Astrocyte (in vitro differentiated cells and primary cell): ENCODE measurements around the gene FNDC3A. TPM values are rescaled to one million over a fixed set of nuclear protein-coding genes. Genes with fewer than 3 reads are reported as not detected.

Source experiments
- DNase-seq: peaks from one replicate; pipeline ENCODE4 v3.0.0-alpha.2; 2010; ENCODE audit warnings: low read depth
- FAIRE-seq: peaks from 2 replicates; lab custom pipeline; 2011; peaks lifted over from hg19 to GRCh38; lab: Jason Lieb, UNC
- H2AFZ ChIP-seq: 2 replicates; pipeline ENCODE4 v1.6.0; 2012; ENCODE audit warnings: low read depth, low read length, inconsistent platforms
- H3K27ac ChIP-seq: 2 replicates; pipeline ENCODE4 v1.5.1; 2011; ENCODE audit warnings: low read depth, low read length, inconsistent platforms
- H3K27me3 ChIP-seq: 2 replicates; pipeline ENCODE4 v1.6.0; 2011; ENCODE audit warnings: low read length, inconsistent platforms; ENCODE audit not compliant: insufficient read depth
- H3K36me3 ChIP-seq: 2 replicates; pipeline ENCODE4 v1.5.1; 2011; ENCODE audit warnings: low read length, inconsistent platforms; ENCODE audit not compliant: insufficient read depth
- H3K4me1 ChIP-seq: 2 replicates; pipeline ENCODE4 v1.5.1; 2011; ENCODE audit warnings: low read length, inconsistent platforms; ENCODE audit not compliant: insufficient read depth
- H3K4me2 ChIP-seq: 2 replicates; pipeline ENCODE4 v1.6.0; 2012; ENCODE audit warnings: low read length, inconsistent platforms
- H3K4me3 ChIP-seq: 2 replicates; pipeline ENCODE4 v1.5.1; 2011; ENCODE audit warnings: low read depth, mild to moderate bottlenecking, low read length, inconsistent platforms; ENCODE audit not compliant: insufficient read depth
- H3K79me2 ChIP-seq: 2 replicates; pipeline ENCODE4 v1.6.0; 2012; ENCODE audit warnings: mild to moderate bottlenecking, low read length, inconsistent platforms; ENCODE audit not compliant: insufficient read depth
- H3K9ac ChIP-seq: 2 replicates; pipeline ENCODE4 v1.6.0; 2012; ENCODE audit warnings: mild to moderate bottlenecking, low read length, inconsistent platforms
- H3K9me3 ChIP-seq: 2 replicates; pipeline ENCODE4 v1.5.1; 2012; ENCODE audit warnings: low read depth, mild to moderate bottlenecking, low read length, inconsistent platforms; ENCODE audit not compliant: insufficient read depth
- H4K20me1 ChIP-seq: 2 replicates; pipeline ENCODE4 v1.6.0; 2012; ENCODE audit warnings: low read length, inconsistent platforms; ENCODE audit not compliant: insufficient read depth
- H3K27ac Mint-ChIP-seq: one replicate; pipeline ENCODE4 v1.8.0; 2021; ENCODE audit warnings: mild to moderate bottlenecking, mixed read lengths; ENCODE audit not compliant: unreplicated experiment
- H3K27me3 Mint-ChIP-seq: one replicate; pipeline ENCODE4 v1.8.0; 2021; ENCODE audit warnings: low read depth, mixed read lengths; ENCODE audit not compliant: unreplicated experiment
- H3K36me3 Mint-ChIP-seq: one replicate; pipeline ENCODE4 v1.8.0; 2021; ENCODE audit warnings: low read depth, mixed read lengths; ENCODE audit not compliant: unreplicated experiment
- H3K4me1 Mint-ChIP-seq: one replicate; pipeline ENCODE4 v1.8.0; 2021; ENCODE audit warnings: low read depth, mixed read lengths; ENCODE audit not compliant: unreplicated experiment
- H3K4me3 Mint-ChIP-seq: one replicate; pipeline ENCODE4 v1.8.0; 2021; ENCODE audit warnings: mild to moderate bottlenecking, moderate library complexity, mixed read lengths; ENCODE audit not compliant: unreplicated experiment
- H3K9me3 Mint-ChIP-seq: one replicate; pipeline ENCODE4 v1.8.0; 2021; ENCODE audit warnings: mild to moderate bottlenecking, mixed read lengths; ENCODE audit not compliant: unreplicated experiment
- EZH2 ChIP-seq: IDR thresholded peaks from 2 replicates; pipeline ENCODE4 v1.6.1; 2012; ENCODE audit warnings: mild to moderate bottlenecking, low read length, inconsistent platforms; ENCODE audit not compliant: insufficient read depth
- total RNA-seq: library from RNA; stranded (reverse); gene quantifications from 2 replicates; pipeline ENCODE4 v1.2.1, GENCODE V29; 2021
- TF ChIP-seq, protein P1 (sequence below): IDR thresholded peaks from 2 replicates; pipeline ENCODE4 v1.5.1; 2011; ENCODE audit warnings: low read depth, mild to moderate bottlenecking, inconsistent platforms, low read length, moderate library complexity; ENCODE audit not compliant: insufficient read depth

Gene FNDC3A
- total RNA-seq, 1 donor from 2014 or later, result 82.6 TPM

DNA sequence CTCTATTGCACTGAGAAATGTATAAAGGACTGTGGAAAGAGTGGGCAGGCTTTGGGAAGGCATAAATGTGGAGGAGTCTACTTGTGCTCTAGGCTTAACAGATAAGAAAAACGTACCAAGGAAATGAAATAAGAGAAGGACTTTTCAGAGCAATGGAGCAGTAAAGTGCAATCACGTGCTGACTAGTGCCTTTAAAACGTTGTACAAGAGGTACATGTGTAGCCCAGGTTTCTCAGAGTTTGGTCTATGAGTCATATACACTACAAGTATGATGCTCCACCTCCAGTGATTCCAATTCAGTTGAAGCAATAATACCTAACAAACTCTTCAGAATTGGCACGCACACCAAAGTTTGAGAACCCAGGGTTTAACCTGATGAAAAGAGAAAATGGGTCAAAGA lies 13.4 kb upstream of the FNDC3A start:
- DNase-seq (peak; percentile 12), FAIRE-seq (no peak)
- Histone ChIP-seq H4K20me1 (no peaks in the 10 kb centered on the region), H3K27me3 (no peaks in the 10 kb centered on the region), H3K4me3 (no peak overlapping the region), H3K27ac (no peak overlapping the region), H3K36me3 (no peaks in the 10 kb centered on the region), H3K9me3 (no peaks in the 10 kb centered on the region), H3K79me2 (no peaks in the 10 kb centered on the region), H3K4me2 (no peak overlapping the region), H2AFZ (no peak overlapping the region), H3K4me1 (no peaks in the 10 kb centered on the region), H3K9ac (no peak overlapping the region)
- TF ChIP-seq, protein P1, sequence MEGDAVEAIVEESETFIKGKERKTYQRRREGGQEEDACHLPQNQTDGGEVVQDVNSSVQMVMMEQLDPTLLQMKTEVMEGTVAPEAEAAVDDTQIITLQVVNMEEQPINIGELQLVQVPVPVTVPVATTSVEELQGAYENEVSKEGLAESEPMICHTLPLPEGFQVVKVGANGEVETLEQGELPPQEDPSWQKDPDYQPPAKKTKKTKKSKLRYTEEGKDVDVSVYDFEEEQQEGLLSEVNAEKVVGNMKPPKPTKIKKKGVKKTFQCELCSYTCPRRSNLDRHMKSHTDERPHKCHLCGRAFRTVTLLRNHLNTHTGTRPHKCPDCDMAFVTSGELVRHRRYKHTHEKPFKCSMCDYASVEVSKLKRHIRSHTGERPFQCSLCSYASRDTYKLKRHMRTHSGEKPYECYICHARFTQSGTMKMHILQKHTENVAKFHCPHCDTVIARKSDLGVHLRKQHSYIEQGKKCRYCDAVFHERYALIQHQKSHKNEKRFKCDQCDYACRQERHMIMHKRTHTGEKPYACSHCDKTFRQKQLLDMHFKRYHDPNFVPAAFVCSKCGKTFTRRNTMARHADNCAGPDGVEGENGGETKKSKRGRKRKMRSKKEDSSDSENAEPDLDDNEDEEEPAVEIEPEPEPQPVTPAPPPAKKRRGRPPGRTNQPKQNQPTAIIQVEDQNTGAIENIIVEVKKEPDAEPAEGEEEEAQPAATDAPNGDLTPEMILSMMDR, result no peak
- no peak for TF ChIP-seq EZH2
- H3K4me3 Mint-ChIP-seq, result no peak overlapping the region
- no peaks in the 10 kb centered on the region for H3K9me3 Mint-ChIP-seq
- H3K4me1 Mint-ChIP-seq, result no peaks in the 10 kb centered on the region
- no peak overlapping the region for H3K27ac Mint-ChIP-seq
- H3K27me3 Mint-ChIP-seq, result no peaks in the 10 kb centered on the region
- H3K36me3 Mint-ChIP-seq, result no peaks in the 10 kb centered on the region

DNA sequence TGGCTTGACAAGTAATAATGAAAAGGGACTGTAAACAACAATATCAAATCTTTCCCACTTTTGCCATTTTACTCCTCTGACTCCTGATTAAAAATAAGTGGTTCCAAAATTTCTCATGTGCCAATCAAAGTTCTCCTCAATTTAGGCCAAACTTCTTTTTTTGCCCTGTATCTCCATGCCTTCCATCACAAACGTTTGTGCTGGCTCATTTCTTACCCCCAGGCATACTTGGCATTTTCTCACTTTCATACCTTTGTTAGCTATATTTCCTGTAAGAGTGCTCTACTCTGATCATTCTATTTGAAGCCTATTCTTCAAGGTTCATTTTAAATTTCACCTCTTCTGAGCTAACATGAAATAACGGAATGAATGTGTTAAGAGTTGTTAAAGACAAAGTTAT lies 10.0 kb upstream of the FNDC3A start:
- no peak overlapping the region for H3K27ac Mint-ChIP-seq
- Histone ChIP-seq H3K79me2 (no peaks in the 10 kb centered on the region), H3K27me3 (no peaks in the 10 kb centered on the region), H3K4me1 (no peaks in the 10 kb centered on the region), H3K4me3 (no peak overlapping the region), H2AFZ (no peak overlapping the region), H3K36me3 (no peaks in the 10 kb centered on the region), H3K4me2 (no peak overlapping the region), H4K20me1 (no peaks in the 10 kb centered on the region), H3K9ac (no peak overlapping the region), H3K9me3 (no peaks in the 10 kb centered on the region), H3K27ac (no peak overlapping the region)
- no peak overlapping the region for H3K4me3 Mint-ChIP-seq
- H3K4me1 Mint-ChIP-seq, result no peaks in the 10 kb centered on the region
- no peak for TF ChIP-seq EZH2
- TF ChIP-seq, protein P1, result no peak
- H3K36me3 Mint-ChIP-seq, result no peaks in the 10 kb centered on the region
- FAIRE-seq (no peak), DNase-seq (no peak)
- no peaks in the 10 kb centered on the region for H3K27me3 Mint-ChIP-seq
- peaks cover 2% of the 10 kb centered on the region for H3K9me3 Mint-ChIP-seq

DNA sequence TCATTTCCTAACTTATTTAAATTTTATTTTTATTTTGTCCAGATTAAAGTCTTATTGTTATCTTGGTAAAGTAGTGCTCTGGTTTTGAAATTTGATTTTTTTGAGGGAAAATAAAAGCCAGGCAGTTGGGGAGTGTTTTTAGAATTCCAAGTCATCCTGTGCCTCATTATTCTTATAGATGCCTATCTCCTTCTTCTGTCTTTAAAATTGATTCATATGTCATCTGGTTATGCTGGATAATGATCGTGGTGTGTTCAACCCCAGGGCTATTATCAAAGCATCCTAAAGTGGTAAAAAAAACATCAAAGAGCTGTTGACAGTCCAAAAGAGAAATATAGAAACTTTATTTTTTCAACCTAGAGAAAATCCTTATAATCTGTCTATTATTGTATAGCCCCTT lies 6.0 kb upstream of the FNDC3A start:
- TF ChIP-seq, protein P1, result no peak
- TF ChIP-seq EZH2, result no peak
- no peak for DNase-seq
- peaks cover 30% of the 10 kb centered on the region for H3K9me3 Mint-ChIP-seq
- Histone ChIP-seq H3K9me3 (no peaks in the 10 kb centered on the region), H3K27ac (no peak overlapping the region), H4K20me1 (no peaks in the 10 kb centered on the region), H3K79me2 (no peaks in the 10 kb centered on the region), H3K4me2 (no peak overlapping the region), H3K9ac (no peak overlapping the region), H3K4me3 (no peak overlapping the region), H2AFZ (no peak overlapping the region), H3K27me3 (no peaks in the 10 kb centered on the region), H3K4me1 (no peaks in the 10 kb centered on the region), H3K36me3 (no peaks in the 10 kb centered on the region)
- H3K36me3 Mint-ChIP-seq, result peaks cover 2% of the 10 kb centered on the region
- no peak for FAIRE-seq
- H3K27me3 Mint-ChIP-seq, result no peaks in the 10 kb centered on the region
- peaks cover 4% of the 10 kb centered on the region for H3K4me1 Mint-ChIP-seq
- H3K27ac Mint-ChIP-seq, result no peak overlapping the region
- no peak overlapping the region for H3K4me3 Mint-ChIP-seq
